A549 (cell line): Measurements from ENCODE around the gene CCDC194.

ENCODE experiments used
- ESRRA ChIP-seq: fragments of 150-350 bp; IDR thresholded peaks from 2 replicates; pipeline ENCODE4 v1.6.1; 2014; ENCODE audit warnings: mild to moderate bottlenecking, low read length, borderline replicate concordance
- FOSB ChIP-seq: fragments of 250-450 bp; sonication (Bioruptor Pico); IDR thresholded peaks from 2 replicates; pipeline ENCODE4 v1.5.0; 2020; ENCODE audit warnings: mild to moderate bottlenecking, moderate library complexity
- MAZ ChIP-seq: fragments of 150-350 bp; IDR thresholded peaks from 2 replicates; pipeline ENCODE4 v1.6.1; 2014; ENCODE audit warnings: antibody characterized with exemption, low read depth, low read length, borderline replicate concordance
- POLR2A ChIP-seq: IDR thresholded peaks from 2 replicates; pipeline ENCODE4 v1.6.1; 2012; ENCODE audit warnings: mild to moderate bottlenecking, low read length
- RAD21 ChIP-seq, 2 experiments: fragments of >200 bp in 1 of 2; sonication (Bioruptor Twin) in 1 of 2; formaldehyde crosslinking in 1 of 2; IDR thresholded peaks in 1 of 2; conservative IDR thresholded peaks in 1 of 2; 2 replicates in 1 of 2; 3 replicates in 1 of 2; pipeline ENCODE4 v1.6.1; 2012 to 2018; ENCODE audit warnings: inconsistent platforms in 1 of 2
- TF ChIP-seq, protein P1 (sequence below): fragments of >200 bp; sonication (Bioruptor Twin); formaldehyde crosslinking; IDR thresholded peaks from 3 replicates; pipeline ENCODE4 v1.5.1; 2016

DNA sequence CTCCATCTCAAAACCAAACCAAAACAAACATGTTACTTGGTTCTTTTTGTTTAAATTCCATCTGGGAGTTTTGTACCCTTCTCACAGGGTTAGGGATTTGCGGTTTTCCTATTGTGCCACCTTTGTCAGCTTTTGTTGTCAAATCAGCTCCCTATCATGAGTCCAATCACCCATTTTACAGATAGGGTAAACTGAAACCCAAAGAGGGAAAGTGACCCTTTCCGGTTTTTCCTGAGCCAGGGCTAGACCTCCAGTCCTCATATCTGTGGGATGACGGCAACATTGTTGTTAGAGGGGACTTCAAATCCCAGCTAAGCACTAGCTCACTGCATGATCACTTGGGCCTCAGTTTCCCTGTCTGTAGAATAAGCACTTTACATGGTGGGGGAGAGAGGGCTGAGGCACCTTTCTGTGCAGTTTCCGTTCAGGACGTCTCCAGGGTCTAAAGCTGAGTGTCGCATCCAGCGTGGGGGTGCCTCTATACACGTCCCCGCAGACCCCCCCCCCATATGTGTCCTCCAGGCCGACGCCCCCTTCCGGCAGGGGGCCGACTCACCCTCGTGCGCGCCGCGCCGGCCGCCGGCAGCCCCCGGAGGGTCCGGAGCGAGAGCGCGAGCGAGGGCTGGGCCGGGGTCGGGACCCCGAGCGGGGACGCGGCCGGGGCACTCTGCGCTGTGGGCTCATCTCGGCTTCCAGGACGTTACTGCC is 3.9 kb downstream of the CCDC194 start:
- no peak for TF ChIP-seq ESRRA
- TF ChIP-seq POLR2A: no peak
- TF ChIP-seq FOSB (CRISPR knock-in tag): no peak
- TF ChIP-seq, protein P1, sequence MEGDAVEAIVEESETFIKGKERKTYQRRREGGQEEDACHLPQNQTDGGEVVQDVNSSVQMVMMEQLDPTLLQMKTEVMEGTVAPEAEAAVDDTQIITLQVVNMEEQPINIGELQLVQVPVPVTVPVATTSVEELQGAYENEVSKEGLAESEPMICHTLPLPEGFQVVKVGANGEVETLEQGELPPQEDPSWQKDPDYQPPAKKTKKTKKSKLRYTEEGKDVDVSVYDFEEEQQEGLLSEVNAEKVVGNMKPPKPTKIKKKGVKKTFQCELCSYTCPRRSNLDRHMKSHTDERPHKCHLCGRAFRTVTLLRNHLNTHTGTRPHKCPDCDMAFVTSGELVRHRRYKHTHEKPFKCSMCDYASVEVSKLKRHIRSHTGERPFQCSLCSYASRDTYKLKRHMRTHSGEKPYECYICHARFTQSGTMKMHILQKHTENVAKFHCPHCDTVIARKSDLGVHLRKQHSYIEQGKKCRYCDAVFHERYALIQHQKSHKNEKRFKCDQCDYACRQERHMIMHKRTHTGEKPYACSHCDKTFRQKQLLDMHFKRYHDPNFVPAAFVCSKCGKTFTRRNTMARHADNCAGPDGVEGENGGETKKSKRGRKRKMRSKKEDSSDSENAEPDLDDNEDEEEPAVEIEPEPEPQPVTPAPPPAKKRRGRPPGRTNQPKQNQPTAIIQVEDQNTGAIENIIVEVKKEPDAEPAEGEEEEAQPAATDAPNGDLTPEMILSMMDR: no peak
- no peak for TF ChIP-seq MAZ
- TF ChIP-seq RAD21 (conservative IDR thresholded peaks at IDR 0.05 in 1 of 2, IDR thresholded peaks at IDR 0.05 in 1 of 2): no peak
